ENCODE results near the gene PPP1R14B.

- TF ChIP-seq POLR2A (IDR thresholded peaks at IDR 0.05; ENCODE audit: extremely low read depth, insufficient read length) (no peak), CTCF (IDR thresholded peaks at IDR 0.05; ENCODE audit: low read depth, low read length) (no peak)
Observed at GRCh38 chr11:64259533-64260067, 12.9 kb upstream of the PPP1R14B start.

Measured in NB4 (cell line).